Panc1 (cell line): ENCODE measurements around the gene ATRNL1. TPM values are rescaled to one million over a fixed set of nuclear protein-coding genes. Genes with fewer than 3 reads are reported as not detected.
A peak's percentile ranks its signal among the peaks of the same experiment; 100 is the strongest.

Experiments
- ATAC-seq: fragments of 200-7000 bp; cut with Tn5 transposase; 2 replicates; pipeline ENCODE4 v1.9.1; 2020; ENCODE audit warnings: mild to moderate bottlenecking, moderate library complexity
- BruUV-seq: library from RNA; stranded (reverse); fragments of 400-500 nt; replicated peaks from 2 replicates; lab custom pipeline; 2021; lab: Mats Ljungman, UMichigan
- CTCF ChIA-PET: fragments of 300-600 bp; sonication (Branson Sonifier 250); formaldehyde crosslinking; loops from one replicate; lab custom pipeline; 2022; ENCODE audit warnings: antibody characterized with exemption; lab: Charles Lee
- POLR2A ChIA-PET: fragments of 300-600 bp; sonication (Branson Sonifier 250); formaldehyde crosslinking; loops from one replicate; lab custom pipeline; 2022; ENCODE audit warnings: antibody characterized with exemption; lab: Charles Lee
- DNase-seq: peaks from one replicate; pipeline ENCODE4 v3.0.0-alpha.2; 2010; ENCODE audit warnings: low read depth, low spot score
- H3K27ac ChIP-seq: 2 replicates; pipeline ENCODE4 v1.5.1; 2011; ENCODE audit warnings: mild to moderate bottlenecking, low read length, inconsistent platforms
- H3K27me3 ChIP-seq: fragments of 200-500 bp; sonication (Bioruptor generic); 2 replicates; pipeline ENCODE4 v1.6.0; 2014; ENCODE audit warnings: low read length, inconsistent platforms; ENCODE audit not compliant: control insufficient read depth, insufficient read depth
- H3K36me3 ChIP-seq: fragments of 200-500 bp; sonication (Bioruptor generic); 2 replicates; pipeline ENCODE4 v1.5.1; 2014; ENCODE audit warnings: inconsistent platforms, mild to moderate bottlenecking, low read length, moderate library complexity; ENCODE audit not compliant: control insufficient read depth, insufficient read depth
- H3K4me1 ChIP-seq: 2 replicates; pipeline ENCODE4 v1.5.1; 2011; ENCODE audit warnings: inconsistent platforms, mild to moderate bottlenecking, low read length, moderate library complexity; ENCODE audit not compliant: control insufficient read depth, insufficient read depth
- H3K4me3 ChIP-seq, 2 experiments: 2 replicates each; pipeline ENCODE4 v1.5.1; 2011 to 2012; ENCODE audit warnings: low read depth in 2 of 2, low read length in 2 of 2, mild to moderate bottlenecking in 2 of 2, inconsistent platforms in 1 of 2, moderate library complexity in 1 of 2
- H3K9me3 ChIP-seq: fragments of 200-500 bp; sonication (Bioruptor generic); 2 replicates; pipeline ENCODE4 v1.5.1; 2014; ENCODE audit warnings: low read depth, mild to moderate bottlenecking, inconsistent platforms, low read length, moderate library complexity; ENCODE audit not compliant: control insufficient read depth, insufficient read depth
- CTCF ChIP-seq: fragments of 450-650 bp; IDR thresholded peaks from 2 replicates; pipeline ENCODE4 v1.5.1; 2017; ENCODE audit warnings: mild to moderate bottlenecking
- POLR2AphosphoS5 ChIP-seq: IDR thresholded peaks from 2 replicates; pipeline ENCODE4 v1.6.1; 2012; ENCODE audit warnings: mild to moderate bottlenecking, low read depth, low read length, moderate library complexity
- REST ChIP-seq, 2 experiments: IDR thresholded peaks; 2 replicates each; pipeline ENCODE4 v1.6.1; 2011 to 2012; ENCODE audit warnings: low read depth in 2 of 2, control low read depth in 1 of 2, low read length in 1 of 2, mild to moderate bottlenecking in 1 of 2, moderate library complexity in 1 of 2; ENCODE audit not compliant: insufficient read depth in 1 of 2
- SIN3A ChIP-seq: IDR thresholded peaks from 2 replicates; pipeline ENCODE4 v1.6.1; 2012; ENCODE audit warnings: low read depth, mild to moderate bottlenecking, low read length, moderate library complexity, borderline replicate concordance; ENCODE audit not compliant: insufficient read depth
- TCF7L2 ChIP-seq: IDR thresholded peaks from 2 replicates; pipeline ENCODE4 v1.6.1; 2011; ENCODE audit warnings: mild to moderate bottlenecking, low read depth, low read length, inconsistent platforms
- in situ Hi-C: cut with HindIII; loops from 2 replicates; pipeline ENCODE4 v1.10.0; 2016; ENCODE audit warnings: low sequenced_read_pairs, low pct_unique_long_range_greater_than_20kb
- intact Hi-C: fragments of 100-400 bp; cut with micrococcal nuclease; formaldehyde crosslinking; loops from one replicate; pipeline ENCODE4 v1.10.0; 2022; ENCODE audit not compliant: unreplicated experiment
- total RNA-seq: library from RNA; stranded (reverse); gene quantifications from one replicate; pipeline ENCODE4 v1.2.1, GENCODE V29; 2021; ENCODE audit not compliant: unreplicated experiment

ATRNL1 gene
- total RNA-seq, 1 experiment from 2014 or later, result 17.1 TPM

GRCh38 chr10:115441907-115442545, 348.9 kb downstream of the ATRNL1 start:
- no peak for DNase-seq
- BruUV-seq, result no TSS peak
- Histone ChIP-seq H3K4me1 (no peaks in the 10 kb centered on the region), H3K9me3 (no peaks in the 10 kb centered on the region), H3K27me3 (no peaks in the 10 kb centered on the region), H3K36me3 (no peaks in the 10 kb centered on the region), H3K27ac (no peak overlapping the region), H3K4me3 (no peak overlapping the region)
- ATAC-seq, result no peak
- TF ChIP-seq CTCF (peak; percentile 17; the same call in 1 of the 2 replicates), SIN3A (no peak)
- intact Hi-C loops, result no loop called here
- in situ Hi-C loops, result no loop called here
- POLR2A ChIA-PET, result no interaction called here
- CTCF ChIA-PET, result interaction anchor here (0.7 to 1.0 kb wide), 3 partner anchors 18 to 287 kb away, joined by 3 to 7 read pairs (median 6); no protein-coding TSS in a partner anchor

- no peak for DNase-seq
- Histone ChIP-seq H3K9me3 (no peaks in the 10 kb centered on the region), H3K36me3 (no peaks in the 10 kb centered on the region), H3K4me1 (no peaks in the 10 kb centered on the region), H3K27ac (no peak overlapping the region), H3K4me3 (no peak overlapping the region), H3K27me3 (no peaks in the 10 kb centered on the region)
- POLR2A ChIA-PET, result no interaction called here
- TF ChIP-seq REST (IDR thresholded peaks at IDR 0.05; ENCODE audit: insufficient read depth in 1 of 2, low read depth in 2 of 2, low read length in 1 of 2) (no peak), CTCF (no peak), POLR2AphosphoS5 (no peak), SIN3A (no peak), TCF7L2 (no peak)
- no peak for ATAC-seq
- in situ Hi-C loops (no loop called here), intact Hi-C loops (no loop called here)
- CTCF ChIA-PET, result no interaction called here
- BruUV-seq, result no TSS peak
Measured at GRCh38 chr10:115456812-115457211, 363.6 kb downstream of the ATRNL1 start.
